ENCODE measurements around the gene BABAM1.

Gene BABAM1

GRCh38 chr19:17243211-17243829 lies 23.9 kb upstream of the BABAM1 start:
- DNase-seq (ENCODE audit: low read depth in 1 of 2, low spot score in 1 of 2) = no peak

DNA sequence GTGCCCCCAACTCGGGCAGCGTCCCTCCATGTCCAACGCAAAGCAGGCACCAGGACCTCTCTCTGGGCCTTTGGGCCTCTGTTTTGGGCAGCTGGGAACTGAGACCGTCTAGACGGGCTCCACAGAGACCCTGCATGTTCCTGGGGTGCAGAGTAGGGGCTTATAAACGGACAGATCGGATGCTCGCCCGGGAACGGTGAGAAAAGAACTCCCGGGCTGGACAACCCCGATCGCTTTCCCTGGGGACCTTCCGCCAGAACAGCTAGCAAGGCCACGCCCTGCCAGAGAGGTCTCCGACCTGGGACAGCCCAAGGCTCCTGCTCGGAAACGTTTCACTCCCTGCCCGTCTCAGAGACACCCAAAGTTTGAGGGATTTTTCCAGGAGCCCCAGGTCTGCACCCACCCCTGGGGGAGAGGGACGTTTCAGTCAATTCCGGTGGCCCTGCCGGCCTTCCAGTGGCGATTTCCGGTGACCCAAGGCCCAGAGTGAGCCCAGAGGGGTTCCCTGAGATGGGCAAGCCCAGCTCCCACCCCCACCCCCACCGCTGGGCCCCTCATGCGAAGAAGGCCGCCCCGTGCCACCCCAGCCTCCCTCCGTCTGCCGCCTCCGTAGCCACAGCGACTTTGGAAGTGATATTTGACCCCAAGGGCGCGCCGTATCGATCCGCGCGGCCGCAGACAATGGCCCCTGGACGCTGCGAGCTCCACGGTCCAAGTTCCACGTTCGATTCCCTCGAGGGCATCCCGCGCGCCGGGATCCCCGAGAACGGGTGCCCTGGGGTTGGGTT lies 23.2 kb upstream of the BABAM1 start:
- no peak for DNase-seq (ENCODE audit: low read depth in 1 of 2, low spot score in 1 of 2)

- no peak for DNase-seq (ENCODE audit: low read depth in 1 of 2, low spot score in 1 of 2)
These were observed 22.4 kb upstream of the BABAM1 start for GRCh38 chr19:17244618-17245534.

DNA sequence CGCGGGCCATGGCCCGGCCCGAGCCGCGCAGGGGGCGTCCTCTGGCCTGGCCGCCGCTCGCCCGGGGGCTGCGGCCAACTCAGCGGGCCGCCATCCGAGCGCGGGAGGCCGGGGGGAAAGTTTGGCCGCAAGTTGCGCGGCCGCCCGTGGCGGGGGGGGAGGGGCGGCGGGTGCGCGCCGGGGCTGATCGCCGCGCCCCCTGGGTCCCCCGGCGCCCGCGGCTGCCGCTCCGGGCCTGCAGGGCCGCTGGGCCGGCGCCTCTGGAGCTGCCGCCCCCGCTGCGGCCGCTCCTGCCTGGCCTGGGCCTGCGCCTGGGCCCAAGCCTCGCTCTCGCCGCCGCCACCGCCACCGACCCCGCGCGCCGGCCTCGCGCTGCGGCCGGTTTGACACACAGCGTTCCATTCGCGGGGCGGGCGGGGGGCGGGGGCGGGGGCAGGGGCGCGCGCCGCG lies 21.7 kb upstream of the BABAM1 start, which contains the start of gene NR2F6:
NR2F6 (minus strand) TSS at position 385 of the 450 bp plus-strand sequence. CDS start 699 bp downstream, outside the sequence.
- no peak for DNase-seq (ENCODE audit: low read depth in 1 of 2, low spot score in 1 of 2)

GRCh38 chr19:17246681-17247425 lies 20.4 kb upstream of the BABAM1 start:
- no peak for DNase-seq (ENCODE audit: low read depth in 1 of 2, low spot score in 1 of 2)

DNA sequence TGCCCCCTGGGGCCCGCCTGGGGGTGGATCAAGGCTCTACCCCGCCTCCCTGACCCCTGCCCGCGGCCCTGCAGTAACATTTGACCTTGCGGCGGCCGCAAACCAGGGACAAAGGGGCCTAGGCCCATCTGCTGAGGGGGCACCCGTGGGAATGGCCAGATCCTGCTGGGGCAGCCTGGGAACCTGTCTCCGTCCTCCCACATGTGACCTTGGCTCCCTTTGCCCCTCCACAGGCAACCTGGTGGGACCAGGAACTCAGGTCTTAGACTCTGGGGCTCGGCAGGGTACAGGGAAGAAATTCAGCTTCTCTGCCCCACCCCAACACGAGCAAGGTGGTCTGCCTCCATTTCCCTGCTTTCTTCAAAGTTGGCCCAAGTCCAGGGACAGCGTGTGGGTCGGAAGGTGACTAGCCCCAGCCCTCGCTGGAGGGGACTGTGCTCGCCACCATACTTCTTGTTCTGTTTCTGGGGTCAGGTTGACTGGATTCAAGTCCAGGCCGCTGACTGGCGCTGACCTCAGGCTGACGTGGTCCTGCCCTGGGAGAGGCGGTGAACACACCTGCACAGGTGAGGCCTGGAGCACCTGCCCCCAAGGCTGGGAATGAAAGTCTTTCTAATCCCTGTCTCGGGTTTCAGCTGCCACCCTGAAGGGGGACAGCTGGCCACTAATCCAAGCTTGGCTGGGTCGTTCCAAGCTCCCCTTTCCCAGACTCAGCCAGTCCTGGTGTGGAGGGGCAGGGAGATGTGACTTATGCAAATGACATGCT lies 19.0 kb upstream of the BABAM1 start:
- DNase-seq (ENCODE audit: low read depth in 1 of 2, low spot score in 1 of 2) = no peak

GRCh38 chr19:17249887-17250548 lies 17.2 kb upstream of the BABAM1 start:
- DNase-seq (ENCODE audit: low read depth in 1 of 2, low spot score in 1 of 2) = no peak

DNA sequence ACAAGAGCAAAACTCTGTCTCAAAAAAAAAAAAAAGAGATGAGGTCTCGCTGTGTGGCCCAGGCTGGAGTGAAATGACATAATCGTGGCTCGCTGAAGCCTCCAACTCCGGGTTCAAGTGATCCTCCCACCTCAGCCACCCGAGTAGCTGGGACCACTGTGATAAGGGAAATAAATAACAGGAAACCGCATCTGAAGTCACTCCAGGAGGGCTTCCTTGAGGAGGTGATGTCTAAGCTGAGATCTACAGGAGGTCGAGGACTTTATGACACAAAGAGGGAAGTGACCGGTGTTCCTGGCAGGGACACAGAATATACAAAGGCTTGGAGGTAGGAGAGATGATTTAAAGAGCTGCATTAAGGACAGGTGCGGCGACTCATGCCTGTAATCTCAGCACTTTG lies 12.6 kb upstream of the BABAM1 start:
- DNase-seq (ENCODE audit: low read depth in 1 of 2, low spot score in 1 of 2) = no peak

DNA sequence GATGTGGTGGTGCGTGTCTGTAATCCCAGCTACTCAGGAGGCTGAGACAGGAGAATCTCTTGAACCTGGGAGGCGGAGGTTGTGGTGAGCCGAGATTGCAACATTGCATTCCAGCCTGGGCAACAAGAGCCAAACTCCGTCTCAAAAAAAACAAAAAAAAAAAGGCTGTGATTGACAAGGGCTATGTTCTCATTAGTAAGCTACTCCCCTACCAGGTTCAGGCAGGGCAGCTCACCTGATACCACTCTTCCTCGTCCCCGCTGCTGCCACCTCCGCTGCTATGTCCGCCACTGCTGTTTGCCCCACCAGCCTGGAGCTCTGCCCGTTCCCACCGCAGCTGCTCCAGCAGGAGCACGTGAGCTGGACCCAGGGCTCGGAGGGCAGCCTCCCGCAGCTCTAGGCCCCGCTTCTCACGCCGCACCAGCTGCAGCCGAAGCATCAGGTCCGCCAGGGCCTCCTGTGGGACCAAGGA lies 12.1 kb upstream of the BABAM1 start:
- DNase-seq (ENCODE audit: low read depth in 1 of 2, low spot score in 1 of 2) = no peak

DNA sequence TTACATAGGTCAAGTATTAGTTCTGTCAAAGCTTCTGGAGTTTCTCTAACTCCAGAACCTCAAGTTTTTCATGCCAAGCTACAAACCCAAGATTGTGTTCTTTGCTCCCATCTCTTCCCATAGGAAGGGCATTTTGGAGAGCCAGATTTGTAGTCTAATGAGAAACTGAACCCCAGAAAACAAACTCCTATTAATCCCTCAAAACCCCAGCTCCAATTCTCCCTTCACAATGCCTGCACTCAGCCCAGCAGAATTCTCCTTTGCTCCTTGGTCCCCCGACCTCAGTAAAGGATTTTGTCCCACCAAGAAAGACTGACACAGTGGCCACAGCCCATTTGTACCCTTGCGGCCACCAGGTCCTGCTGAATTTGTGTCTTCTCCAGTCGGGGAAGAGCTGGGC lies 11.1 kb upstream of the BABAM1 start:
- DNase-seq (ENCODE audit: low read depth in 1 of 2, low spot score in 1 of 2) = no peak

DNA sequence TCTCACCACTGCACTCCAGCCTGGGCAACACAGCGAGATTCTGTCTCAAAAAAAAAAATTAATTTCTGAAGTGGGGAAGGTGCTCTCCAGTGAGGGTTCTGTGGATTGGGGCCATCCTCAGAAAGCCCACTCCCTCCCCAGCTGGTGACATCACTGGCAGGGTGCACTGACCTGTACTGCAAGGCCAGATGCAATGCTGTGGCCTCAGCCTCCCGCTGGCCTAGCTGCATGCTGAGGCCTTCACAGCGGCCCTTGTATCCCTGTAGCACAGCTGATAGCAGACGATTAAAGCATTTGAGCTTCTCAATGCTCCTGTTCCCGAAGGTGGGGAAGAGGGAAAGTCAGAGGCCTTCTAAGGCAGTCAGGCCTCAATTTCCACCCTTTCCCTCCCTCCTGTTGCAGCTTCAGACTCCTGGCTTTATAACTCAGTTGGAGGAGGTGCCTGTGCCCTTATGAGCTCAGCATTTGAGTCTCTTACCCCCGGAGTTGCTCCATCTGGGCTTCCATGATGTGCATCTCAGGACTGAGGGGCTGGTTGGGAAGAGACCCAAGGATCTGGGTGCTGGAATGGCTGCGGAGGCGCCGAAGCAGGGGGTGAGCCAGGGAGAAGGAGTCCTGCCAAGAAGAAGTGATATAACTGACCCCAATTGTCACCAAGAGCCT lies 8.0 kb upstream of the BABAM1 start:
- no peak for DNase-seq (ENCODE audit: low read depth in 1 of 2, low spot score in 1 of 2)

DNA sequence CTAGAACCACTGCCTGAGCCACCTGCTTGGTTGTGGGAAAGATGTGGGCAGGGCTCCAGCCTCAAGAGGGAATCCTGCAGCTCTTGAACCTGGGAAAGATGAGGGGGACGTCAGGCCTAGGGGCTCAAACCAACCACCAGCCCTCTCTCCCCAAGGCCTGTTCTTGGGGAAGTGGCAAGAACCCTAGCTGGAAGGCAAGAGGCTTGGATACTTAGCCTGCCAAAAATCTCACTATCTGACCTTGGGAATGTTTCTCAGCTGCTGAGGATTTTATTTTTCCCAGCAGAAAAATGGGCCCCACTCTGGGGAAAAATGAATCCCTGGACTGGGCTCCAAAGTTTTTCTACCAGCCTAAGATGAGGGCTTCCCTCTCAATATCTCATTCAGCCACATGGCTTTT lies 7.3 kb upstream of the BABAM1 start:
- no peak for DNase-seq (ENCODE audit: low read depth in 1 of 2, low spot score in 1 of 2)

GRCh38 chr19:17260842-17261325 lies 6.4 kb upstream of the BABAM1 start:
- DNase-seq (ENCODE audit: low read depth in 1 of 2, low spot score in 1 of 2) = peak; percentile 83 to 85

- DNase-seq (ENCODE audit: low read depth in 1 of 2, low spot score in 1 of 2) = no peak
These were observed 4.7 kb upstream of the BABAM1 start for GRCh38 chr19:17262557-17262956.

GRCh38 chr19:17263712-17264640 lies 3.3 kb upstream of the BABAM1 start:
- no peak for DNase-seq (ENCODE audit: low read depth in 1 of 2, low spot score in 1 of 2)

DNA sequence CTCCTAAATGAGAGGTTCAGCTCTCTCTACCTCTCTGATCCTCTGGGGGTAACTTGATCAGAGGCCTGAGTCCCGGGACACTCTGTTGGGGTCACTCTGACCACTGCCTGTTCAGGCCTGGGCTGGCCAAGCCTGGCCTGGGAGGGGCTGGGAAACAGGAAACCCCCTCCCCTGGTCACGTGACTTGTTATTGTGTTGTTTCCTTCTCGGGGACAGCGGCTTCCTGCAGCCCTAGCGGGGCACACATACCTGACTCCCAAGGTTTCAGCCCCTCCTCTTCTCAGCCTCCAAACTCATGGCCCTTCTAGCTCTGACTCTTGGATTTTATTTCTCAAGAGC lies 2.6 kb upstream of the BABAM1 start, which contains the start of gene USHBP1:
USHBP1 (minus strand) TSS at position 105 of the 339 bp plus-strand sequence. CDS start 446 bp downstream, outside the sequence.
- DNase-seq (ENCODE audit: low read depth in 1 of 2, low spot score in 1 of 2) = no peak

DNA sequence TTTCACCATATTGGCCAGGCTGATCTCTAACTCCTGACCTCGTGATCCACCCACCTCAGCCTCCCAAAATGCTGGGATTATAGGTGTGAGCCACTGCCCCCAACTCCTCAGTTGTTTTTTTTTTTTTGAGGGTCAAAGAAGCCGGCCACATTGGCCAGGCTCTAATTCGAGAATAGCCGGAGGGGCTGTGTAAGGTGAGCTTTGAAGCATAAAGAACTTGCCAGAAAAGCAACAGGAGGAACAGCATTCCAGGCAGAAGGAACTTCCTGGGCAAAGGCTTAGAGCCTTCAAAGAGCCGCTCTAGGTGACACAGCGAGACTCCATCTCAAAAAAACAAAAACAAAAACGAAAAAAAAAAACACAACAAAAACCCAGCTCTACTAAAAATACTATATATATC lies 1.2 kb upstream of the BABAM1 start:
- DNase-seq (ENCODE audit: low read depth in 1 of 2, low spot score in 1 of 2) = no peak

- DNase-seq (ENCODE audit: low read depth in 1 of 2, low spot score in 1 of 2) = no peak
These were observed 661 bp upstream of the BABAM1 start for GRCh38 chr19:17266589-17266974.

Data from stimulated activated CD4-positive, alpha-beta T cell treated with anti-CD3 and anti-CD28 coated beads, Interleukin-15, amount 100 ng/mL, for 1 hour (primary cell).